Uterus (tissue), 4 donors: ENCODE data around the gene BDH1. TPM values are rescaled to one million over a fixed set of nuclear protein-coding genes. Genes with fewer than 3 reads are reported as not detected.
"Not testable (repeated sequence)": the region's sequence is repeated elsewhere in the genome, so short reads cannot be mapped to it uniquely, and the experiment has no call there.

Source experiments
- DNase-seq, 2 donors: peaks; one replicate each; pipeline ENCODE4 v3.0.0-alpha.2; 2019 to 2020
- H3K27ac ChIP-seq, 2 donors: fragments of 200-600 bp; sonication (generic); 1 replicate in 1 of 2; 2 replicates in 1 of 2; pipeline ENCODE4 v1.5.1; 2016 to 2018
- H3K27me3 ChIP-seq, 2 donors: fragments of 200-600 bp; sonication (generic); one replicate each; pipeline ENCODE4 v1.5.1; 2018 to 2019; ENCODE audit warnings: control low read depth in 1 of 2
- H3K36me3 ChIP-seq, 2 donors: fragments of 200-600 bp; sonication (generic); one replicate each; pipeline ENCODE4 v1.5.1; 2019; ENCODE audit warnings: control low read depth in 1 of 2
- H3K4me1 ChIP-seq, 2 donors: fragments of 200-600 bp; sonication (generic); one replicate each; pipeline ENCODE4 v1.5.1; 2018 to 2019; ENCODE audit warnings: control low read depth in 1 of 2
- H3K4me3 ChIP-seq, 2 donors: fragments of 200-600 bp; sonication (generic); 1 replicate in 1 of 2; 2 replicates in 1 of 2; pipeline ENCODE4 v1.5.1; 2018 to 2019; ENCODE audit warnings: mild to moderate bottlenecking in 1 of 2
- H3K9me3 ChIP-seq, 2 donors: fragments of 200-600 bp; sonication (generic); one replicate each; pipeline ENCODE4 v1.5.1; 2019; ENCODE audit warnings: control low read depth in 1 of 2
- POLR2A ChIP-seq, 2 donors: fragments of 450-650 bp; IDR thresholded peaks; one replicate each; pipeline ENCODE4 v1.6.1; 2016; ENCODE audit warnings: antibody characterized with exemption in 2 of 2, mild to moderate bottlenecking in 1 of 2, moderate library complexity in 1 of 2
- intact Hi-C: fragments of 100-400 bp; cut with DNase I; formaldehyde crosslinking; loops from one replicate; pipeline ENCODE4 v1.15.1; 2023; ENCODE audit warnings: low total_unique reads
- total RNA-seq, 4 donors: library from RNA; depleted of rRNA in 3 of 4; stranded (reverse); fragments of >200 nt in 3 of 4; gene quantifications; one replicate each; pipeline versions ENCODE4 v1.1.0 to v1.2.4, GENCODE V29; 2014 to 2023
- TF ChIP-seq, protein P1 (sequence below), 4 experiments: fragments of 200-600 bp in 2 of 4; fragments of 450-650 bp in 2 of 4; sonication (generic) in 2 of 4; IDR thresholded peaks; one replicate each; pipeline ENCODE4 v1.5.1; 2016 to 2019; ENCODE audit warnings: antibody characterized with exemption in 4 of 4, mild to moderate bottlenecking in 2 of 4, moderate library complexity in 1 of 4
- donor health status: DM: yes; HTN: yes; CAD: no.

BDH1 gene
- total RNA-seq, 4 donors from 2014 or later, result 4.4 to 23.1 (median 8.6) TPM

DNA sequence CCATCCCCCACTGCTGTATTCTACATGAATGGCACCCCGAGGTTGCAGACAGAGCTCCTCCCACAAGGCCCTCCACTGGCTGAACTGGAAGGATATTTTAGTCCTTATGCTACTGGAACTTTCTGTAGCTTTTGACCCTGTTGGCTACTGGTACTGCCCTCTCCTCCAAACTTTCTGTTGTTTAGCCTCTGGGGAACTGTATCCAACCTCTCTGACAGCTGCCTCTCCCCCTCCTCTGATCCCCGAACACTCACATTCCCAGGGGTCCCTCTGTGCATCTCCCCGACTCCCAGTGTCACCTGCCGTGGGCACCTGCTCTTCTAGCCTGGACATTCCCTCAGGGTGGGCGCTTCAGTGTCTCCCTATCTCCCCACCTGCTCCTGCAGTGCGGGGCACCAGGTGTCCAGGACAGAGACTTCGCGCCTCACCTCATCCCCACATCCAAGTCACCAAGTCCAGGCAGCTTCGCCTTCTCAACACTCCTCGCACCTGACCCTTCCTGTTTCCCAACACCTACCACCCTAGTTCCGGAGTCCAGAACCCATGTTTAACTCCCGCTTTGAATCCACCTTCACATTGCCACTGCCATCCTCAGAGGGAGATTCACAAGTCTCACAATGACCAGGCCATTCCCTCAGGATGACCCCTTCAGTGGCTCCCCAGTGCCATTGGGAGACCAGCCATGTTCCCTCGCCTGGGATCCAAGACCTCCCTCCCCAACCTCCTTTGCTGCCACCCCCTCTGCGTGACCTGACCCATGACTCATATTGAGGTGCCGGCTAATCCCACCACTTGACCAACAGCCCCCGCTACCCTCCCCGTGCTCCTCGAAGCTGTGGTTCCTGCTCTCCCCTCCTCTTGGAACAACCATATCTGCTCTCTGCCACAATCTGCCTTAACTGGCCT lies 34.2 kb downstream of the BDH1 start:
- intact Hi-C loops, result no loop called here
- TF ChIP-seq, protein P1, sequence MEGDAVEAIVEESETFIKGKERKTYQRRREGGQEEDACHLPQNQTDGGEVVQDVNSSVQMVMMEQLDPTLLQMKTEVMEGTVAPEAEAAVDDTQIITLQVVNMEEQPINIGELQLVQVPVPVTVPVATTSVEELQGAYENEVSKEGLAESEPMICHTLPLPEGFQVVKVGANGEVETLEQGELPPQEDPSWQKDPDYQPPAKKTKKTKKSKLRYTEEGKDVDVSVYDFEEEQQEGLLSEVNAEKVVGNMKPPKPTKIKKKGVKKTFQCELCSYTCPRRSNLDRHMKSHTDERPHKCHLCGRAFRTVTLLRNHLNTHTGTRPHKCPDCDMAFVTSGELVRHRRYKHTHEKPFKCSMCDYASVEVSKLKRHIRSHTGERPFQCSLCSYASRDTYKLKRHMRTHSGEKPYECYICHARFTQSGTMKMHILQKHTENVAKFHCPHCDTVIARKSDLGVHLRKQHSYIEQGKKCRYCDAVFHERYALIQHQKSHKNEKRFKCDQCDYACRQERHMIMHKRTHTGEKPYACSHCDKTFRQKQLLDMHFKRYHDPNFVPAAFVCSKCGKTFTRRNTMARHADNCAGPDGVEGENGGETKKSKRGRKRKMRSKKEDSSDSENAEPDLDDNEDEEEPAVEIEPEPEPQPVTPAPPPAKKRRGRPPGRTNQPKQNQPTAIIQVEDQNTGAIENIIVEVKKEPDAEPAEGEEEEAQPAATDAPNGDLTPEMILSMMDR (IDR thresholded peaks at IDR 0.05), result no peak
- no peak for TF ChIP-seq POLR2A (IDR thresholded peaks at IDR 0.05)

GRCh38 chr3:197520311-197521276 lies 35.2 kb downstream of the BDH1 start:
- Histone ChIP-seq H3K27me3 (no peaks in the 10 kb centered on the region), H3K4me1 (no peaks in the 10 kb centered on the region), H3K36me3 (no peaks in the 10 kb centered on the region), H3K9me3 (no peaks in the 10 kb centered on the region), H3K4me3 (no peak overlapping the region), H3K27ac (no peak overlapping the region)
- no peak for TF ChIP-seq POLR2A (IDR thresholded peaks at IDR 0.05)
- TF ChIP-seq, protein P1 (IDR thresholded peaks at IDR 0.05), result no peak
- intact Hi-C loops, result no loop called here
- DNase-seq, result no peak

More for the DNA sequence above, 34.2 kb downstream of the BDH1 start:
- Histone ChIP-seq H3K4me1 (no peaks in the 10 kb centered on the region), H3K27ac (no peak overlapping the region), H3K9me3 (no peaks in the 10 kb centered on the region), H3K4me3 (no peak overlapping the region), H3K36me3 (no peaks in the 10 kb centered on the region), H3K27me3 (no peaks in the 10 kb centered on the region)
- DNase-seq, result no peak

GRCh38 chr3:197519801-197520211 lies 36.0 kb downstream of the BDH1 start:
- Histone ChIP-seq H3K9me3 (no peaks in the 10 kb centered on the region), H3K27ac (no peak overlapping the region), H3K4me3 (no peak overlapping the region), H3K36me3 (no peaks in the 10 kb centered on the region), H3K27me3 (no peaks in the 10 kb centered on the region), H3K4me1 (no peaks in the 10 kb centered on the region)
- DNase-seq, result no peak
- intact Hi-C loops, result no loop called here
- TF ChIP-seq, protein P1 (IDR thresholded peaks at IDR 0.05), result no peak
- no peak for TF ChIP-seq POLR2A (IDR thresholded peaks at IDR 0.05)

DNA sequence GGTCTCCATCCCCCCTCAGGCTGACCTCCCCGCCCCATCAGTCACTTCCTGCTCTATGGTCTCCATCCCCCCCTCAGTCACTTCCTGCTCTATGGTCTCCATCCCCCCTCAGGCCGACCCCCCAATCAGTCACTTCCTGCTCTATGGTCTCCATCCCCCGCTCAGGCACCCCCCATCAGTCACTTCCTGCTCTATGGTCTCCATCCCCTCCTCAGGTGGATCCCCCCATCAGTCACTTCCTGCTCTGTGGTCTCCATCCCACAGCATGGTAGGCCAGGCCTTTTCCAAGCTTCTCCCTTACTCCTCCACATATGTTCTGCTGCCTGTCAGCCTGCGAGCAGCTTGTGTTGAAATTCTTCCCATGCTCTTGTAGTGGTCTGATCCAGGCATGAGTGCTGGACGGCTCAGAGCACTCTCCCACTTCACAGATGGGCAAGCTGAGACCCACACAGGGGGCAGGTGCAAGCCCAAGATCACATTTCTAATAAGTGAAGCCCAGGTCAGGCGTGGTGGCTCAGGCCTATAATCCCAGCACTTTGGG lies 36.8 kb downstream of the BDH1 start:
- H3K27ac ChIP-seq, result no peak overlapping the region
- no peak for DNase-seq
- no peak overlapping the region for H3K4me3 ChIP-seq
- H3K27me3 ChIP-seq, result no peaks in the 10 kb centered on the region
- TF ChIP-seq POLR2A (IDR thresholded peaks at IDR 0.05), result no peak
- TF ChIP-seq, protein P1 (IDR thresholded peaks at IDR 0.05), result no peak
- H3K4me1 ChIP-seq, result no peaks in the 10 kb centered on the region
- H3K9me3 ChIP-seq, result no peaks in the 10 kb centered on the region
- intact Hi-C loops, result no loop called here
- H3K36me3 ChIP-seq, result no peaks in the 10 kb centered on the region

DNA sequence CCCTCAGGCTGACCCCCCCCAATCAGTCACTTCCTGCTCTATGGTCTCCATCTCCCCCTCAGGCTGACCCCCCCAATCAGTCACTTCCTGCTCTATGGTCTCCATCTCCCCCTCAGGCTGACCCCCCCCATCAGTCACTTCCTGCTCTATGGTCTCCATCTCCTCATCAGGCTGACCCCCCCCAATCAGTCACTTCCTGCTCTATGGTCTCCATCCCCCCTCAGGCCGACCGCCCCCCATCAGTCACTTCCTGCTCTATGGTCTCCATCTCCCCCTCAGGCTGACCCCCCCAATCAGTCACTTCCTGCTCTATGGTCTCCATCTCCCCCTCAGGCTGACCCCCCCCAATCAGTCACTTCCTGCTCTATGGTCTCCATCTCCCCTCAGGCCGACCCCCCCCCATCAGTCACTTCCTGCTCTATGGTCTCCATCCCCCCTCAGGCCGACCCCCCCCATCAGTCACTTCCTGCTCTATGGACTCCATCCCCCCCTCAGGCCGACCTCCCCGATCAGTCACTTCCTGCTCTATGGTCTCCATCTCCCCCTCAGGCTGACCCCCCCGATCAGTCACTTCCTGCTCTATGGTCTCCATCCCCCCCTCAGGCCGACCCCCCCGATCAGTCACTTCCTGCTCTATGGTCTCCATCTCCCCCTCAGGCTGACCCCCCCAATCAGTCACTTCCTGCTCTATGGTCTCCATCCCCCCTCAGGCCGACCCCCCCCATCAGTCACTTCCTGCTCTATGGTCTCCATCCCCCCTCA lies 37.7 kb downstream of the BDH1 start:
- H3K27ac ChIP-seq, H3K4me3 ChIP-seq, H3K4me1 ChIP-seq, H3K27me3 ChIP-seq, DNase-seq, intact Hi-C loops, H3K36me3 ChIP-seq, H3K9me3 ChIP-seq: not testable (repeated sequence)

DNA sequence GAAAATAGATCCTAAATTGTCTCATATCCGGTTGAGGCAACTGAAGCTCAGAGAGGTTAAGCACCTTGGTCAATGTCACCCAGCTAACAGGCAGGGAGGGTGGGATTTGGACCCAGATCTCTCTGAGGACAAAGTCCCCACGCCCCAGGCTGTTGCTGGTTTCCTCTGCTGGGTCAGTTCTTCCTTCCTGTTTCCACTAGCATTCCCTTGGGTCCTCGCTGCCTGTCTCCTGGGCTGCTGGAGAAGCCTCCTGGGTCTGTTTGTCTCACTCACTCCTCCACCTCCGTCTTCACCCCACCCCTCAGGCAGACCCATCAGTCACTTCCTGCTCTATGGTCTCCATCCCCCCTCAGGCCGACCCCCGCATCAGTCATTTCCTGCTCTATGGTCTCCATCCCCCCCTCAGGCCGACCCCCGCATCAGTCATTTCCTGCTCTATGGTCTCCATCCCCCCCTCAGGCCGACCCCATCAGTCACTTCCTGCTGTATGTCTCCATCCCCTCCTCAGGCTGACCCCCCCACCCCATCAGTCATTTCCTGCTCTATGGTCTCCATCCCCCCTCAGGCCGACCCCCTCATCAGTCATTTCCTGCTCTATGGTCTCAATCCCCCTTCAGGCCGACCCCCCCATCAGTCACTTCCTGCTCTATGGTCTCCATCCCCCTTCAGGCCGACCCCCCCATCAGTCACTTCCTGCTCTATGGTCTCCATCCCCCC lies 38.7 kb downstream of the BDH1 start:
- H3K27ac ChIP-seq, H3K36me3 ChIP-seq, H3K4me3 ChIP-seq, intact Hi-C loops, H3K9me3 ChIP-seq, H3K27me3 ChIP-seq, H3K4me1 ChIP-seq, DNase-seq: not testable (repeated sequence)
